Mucosa of stomach (tissue), 1 donor: Measurements from ENCODE around the gene NELL2.

ENCODE experiments used
- H3K27me3 ChIP-seq: one replicate; pipeline ENCODE4 v1.7.0; 2013; ENCODE audit warnings: mild to moderate bottlenecking, low read length; ENCODE audit not compliant: control insufficient read depth, insufficient read depth
- H3K36me3 ChIP-seq: one replicate; pipeline ENCODE4 v1.7.0; 2013; ENCODE audit warnings: low read length; ENCODE audit not compliant: control insufficient read depth, insufficient read depth
- H3K4me1 ChIP-seq: one replicate; pipeline ENCODE4 v1.7.0; 2013; ENCODE audit warnings: mild to moderate bottlenecking, low read length; ENCODE audit not compliant: control insufficient read depth, insufficient read depth
- H3K4me3 ChIP-seq: one replicate; pipeline ENCODE4 v1.7.0; 2013; ENCODE audit warnings: low read length
- H3K9ac ChIP-seq: one replicate; pipeline ENCODE4 v1.7.0; 2013; ENCODE audit warnings: mild to moderate bottlenecking, low read length, moderate library complexity
- H3K9me3 ChIP-seq: one replicate; pipeline ENCODE4 v1.7.0; 2013; ENCODE audit warnings: mild to moderate bottlenecking, low read length, moderate library complexity; ENCODE audit not compliant: control insufficient read depth
- donor health status: Pancreatic carcinoma.

The NELL2 gene

GRCh38 chr12:44464180-44464579 lies 411.9 kb downstream of the NELL2 start:
- H3K36me3 ChIP-seq = no peaks in the 10 kb centered on the region
- H3K4me3 ChIP-seq = no peak overlapping the region
- H3K4me1 ChIP-seq = no peaks in the 10 kb centered on the region
- H3K9ac ChIP-seq = no peak overlapping the region
- H3K27me3 ChIP-seq = no peaks in the 10 kb centered on the region
- H3K9me3 ChIP-seq = no peaks in the 10 kb centered on the region

GRCh38 chr12:44462729-44463128 lies 413.4 kb downstream of the NELL2 start:
- no peak overlapping the region for H3K9ac ChIP-seq
- H3K27me3 ChIP-seq = no peaks in the 10 kb centered on the region
- no peaks in the 10 kb centered on the region for H3K36me3 ChIP-seq
- H3K4me3 ChIP-seq = no peak overlapping the region
- H3K4me1 ChIP-seq = no peaks in the 10 kb centered on the region
- no peaks in the 10 kb centered on the region for H3K9me3 ChIP-seq

GRCh38 chr12:44460261-44460660 lies 415.9 kb downstream of the NELL2 start:
- H3K4me3 ChIP-seq = no peak overlapping the region
- H3K27me3 ChIP-seq = no peaks in the 10 kb centered on the region
- no peaks in the 10 kb centered on the region for H3K36me3 ChIP-seq
- no peaks in the 10 kb centered on the region for H3K4me1 ChIP-seq
- H3K9ac ChIP-seq = no peak overlapping the region
- H3K9me3 ChIP-seq = no peaks in the 10 kb centered on the region

GRCh38 chr12:44459569-44459968 lies 416.5 kb downstream of the NELL2 start:
- no peaks in the 10 kb centered on the region for H3K9me3 ChIP-seq
- H3K27me3 ChIP-seq = no peaks in the 10 kb centered on the region
- H3K4me3 ChIP-seq = no peak overlapping the region
- no peak overlapping the region for H3K9ac ChIP-seq
- H3K36me3 ChIP-seq = no peaks in the 10 kb centered on the region
- no peaks in the 10 kb centered on the region for H3K4me1 ChIP-seq
